HCEC 1CT (cell line): ENCODE measurements around the gene COG3.
A peak's percentile ranks its signal among the peaks of the same experiment; 100 is the strongest.

ENCODE experiments used
- DNase-seq: peaks from one replicate; pipeline ENCODE4 v3.0.0-alpha.2; 2017

The COG3 gene

DNA sequence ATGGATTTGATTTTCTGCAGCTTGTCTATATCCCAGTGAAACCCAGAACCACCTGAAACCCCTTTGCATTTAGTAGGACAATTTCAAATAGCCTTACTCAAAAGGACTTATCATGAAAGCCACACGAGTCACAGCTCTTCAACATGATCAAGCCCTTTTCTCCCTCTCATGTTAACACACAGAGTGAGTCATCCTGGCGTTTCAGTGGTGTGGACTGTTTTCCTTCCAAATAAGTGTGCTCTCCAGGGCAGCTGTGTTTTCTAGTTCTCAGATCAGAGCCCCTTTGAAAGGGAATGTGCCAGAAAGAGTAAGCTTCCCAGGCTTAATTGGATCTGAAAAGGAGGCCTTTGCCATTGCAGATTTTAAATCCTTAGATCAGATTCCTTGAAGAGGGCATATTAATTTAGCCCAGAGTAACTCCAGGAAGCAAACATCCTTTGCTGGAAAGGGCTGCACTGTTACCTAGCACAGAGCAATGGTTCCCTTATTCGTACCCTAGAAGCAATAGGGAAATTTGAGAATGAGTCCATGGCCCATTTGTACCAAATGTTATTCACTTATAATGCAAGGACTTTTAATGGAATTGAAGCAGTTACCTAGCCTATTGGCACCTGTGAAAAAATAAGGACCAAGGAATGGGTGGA is 99.5 kb downstream of the COG3 start:
- peak; percentile 41 for DNase-seq

DNA sequence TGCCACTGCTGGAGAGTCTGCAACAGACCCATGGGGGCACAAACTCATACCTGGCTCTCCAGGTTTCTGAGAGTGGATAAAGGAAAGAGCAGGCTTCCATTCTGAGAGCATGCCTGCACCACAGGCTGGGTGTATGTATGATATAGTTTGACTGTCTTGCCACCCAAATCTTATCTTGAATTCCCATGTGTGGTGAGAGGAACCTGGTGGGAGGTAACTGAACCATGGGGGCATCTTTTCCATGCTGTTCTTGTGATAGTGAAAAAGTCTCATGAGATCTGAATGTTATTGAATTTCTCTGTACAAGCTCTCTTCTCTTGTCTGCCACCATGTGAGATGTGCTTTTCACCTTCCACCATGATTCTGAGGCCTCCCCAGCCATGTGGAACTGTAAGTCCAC is 100.6 kb downstream of the COG3 start:
- DNase-seq = no peak

DNA sequence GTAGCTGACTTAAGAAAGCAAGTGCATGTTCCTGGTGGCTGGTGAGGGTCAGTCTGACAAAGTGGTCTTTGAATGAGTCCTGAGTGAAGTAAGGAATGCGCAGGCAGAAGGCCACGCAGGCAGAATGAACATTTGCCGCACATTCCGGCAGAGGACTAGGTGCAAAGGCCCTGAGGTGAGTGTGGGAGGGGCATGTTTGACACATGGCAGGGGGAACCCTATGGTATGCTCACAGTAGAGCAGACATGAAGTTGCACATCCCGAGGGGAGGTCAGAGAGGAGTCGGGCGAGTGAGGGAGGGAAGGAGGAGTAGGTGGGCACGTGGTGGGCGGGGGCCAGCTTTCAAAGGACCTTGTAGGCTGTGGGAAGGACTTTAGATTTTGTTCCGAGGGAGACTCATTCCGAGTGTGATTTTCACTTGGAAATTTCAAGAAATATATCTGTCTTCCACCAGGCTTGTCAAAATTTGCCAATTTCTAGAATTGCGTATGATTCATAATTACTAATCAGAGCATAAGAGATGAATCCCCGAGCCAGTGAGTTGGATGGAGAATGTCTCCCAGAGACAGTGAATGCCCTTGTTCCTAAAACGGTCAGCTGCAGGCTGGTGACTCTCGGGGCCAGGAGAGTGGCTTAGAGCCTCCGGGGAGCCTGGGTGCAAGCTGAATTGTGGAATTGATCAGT is 110.5 kb downstream of the COG3 start:
- DNase-seq = peak; percentile 22

DNA sequence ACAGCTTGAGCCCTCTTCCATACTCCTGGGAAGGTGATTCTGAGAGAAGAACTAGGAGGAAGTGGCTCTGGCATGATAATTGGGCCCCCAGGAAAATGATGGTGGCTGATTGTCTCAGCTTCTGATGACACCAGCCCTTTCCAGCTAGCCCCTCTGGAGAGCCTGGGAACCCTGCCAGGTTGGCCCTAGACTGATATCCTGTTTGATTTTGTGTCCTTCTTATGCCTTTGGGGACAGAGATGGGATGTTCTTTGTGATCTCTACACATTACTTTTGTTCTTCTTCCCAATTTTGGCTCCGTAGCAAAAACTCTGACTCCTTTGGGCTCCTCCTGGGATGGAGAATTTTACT is 111.1 kb downstream of the COG3 start:
- DNase-seq = no peak

DNA sequence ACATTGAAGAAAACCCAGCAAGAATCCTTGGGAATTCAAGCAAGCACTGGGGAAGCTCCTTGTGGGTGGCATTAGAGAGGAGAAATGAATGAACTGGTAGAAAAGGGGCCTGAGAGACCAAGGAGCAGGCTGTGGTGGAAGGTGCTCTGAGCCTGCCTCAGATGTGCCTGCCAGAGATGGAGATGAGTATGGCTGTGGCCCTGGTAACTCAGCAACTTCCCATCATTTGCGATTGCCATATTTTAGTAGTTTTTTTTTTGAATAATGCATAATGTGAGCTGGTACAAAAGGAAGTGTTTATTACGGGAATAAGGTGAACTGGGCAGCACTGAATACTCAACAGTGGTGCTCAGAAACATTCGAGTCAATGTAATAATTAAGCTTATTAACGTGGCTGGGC is 111.7 kb downstream of the COG3 start:
- no peak for DNase-seq

DNA sequence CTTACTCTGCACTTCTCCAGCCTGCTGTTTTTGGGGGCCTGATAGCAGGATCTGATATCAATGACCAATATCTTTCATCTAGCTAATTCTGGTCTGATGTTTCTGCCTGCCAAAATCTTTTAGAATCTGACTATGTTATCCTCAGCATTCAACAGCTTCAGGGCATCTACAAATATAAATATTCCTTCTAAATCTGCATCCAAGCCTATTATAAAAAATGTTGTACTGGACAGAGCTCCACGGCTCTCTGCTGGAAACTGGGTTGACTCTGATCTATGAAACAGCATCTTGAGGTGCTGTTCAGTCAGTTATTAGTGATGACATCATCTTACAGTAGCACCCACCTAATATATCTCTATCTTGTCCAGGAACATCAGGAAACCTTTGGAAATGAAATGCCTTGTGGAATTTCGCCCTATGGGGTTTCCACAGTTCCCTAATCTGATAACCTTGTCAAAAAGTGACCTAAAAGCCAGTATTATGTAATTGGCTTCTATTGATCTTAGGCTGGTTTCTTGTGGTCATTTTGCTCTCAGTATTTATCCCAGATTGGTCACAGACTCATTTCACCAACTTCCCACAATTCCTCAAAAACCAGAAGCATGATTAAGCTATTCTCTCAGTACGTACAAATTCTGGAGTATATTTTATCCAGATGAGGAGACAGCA is 117.8 kb downstream of the COG3 start:
- DNase-seq = no peak

DNA sequence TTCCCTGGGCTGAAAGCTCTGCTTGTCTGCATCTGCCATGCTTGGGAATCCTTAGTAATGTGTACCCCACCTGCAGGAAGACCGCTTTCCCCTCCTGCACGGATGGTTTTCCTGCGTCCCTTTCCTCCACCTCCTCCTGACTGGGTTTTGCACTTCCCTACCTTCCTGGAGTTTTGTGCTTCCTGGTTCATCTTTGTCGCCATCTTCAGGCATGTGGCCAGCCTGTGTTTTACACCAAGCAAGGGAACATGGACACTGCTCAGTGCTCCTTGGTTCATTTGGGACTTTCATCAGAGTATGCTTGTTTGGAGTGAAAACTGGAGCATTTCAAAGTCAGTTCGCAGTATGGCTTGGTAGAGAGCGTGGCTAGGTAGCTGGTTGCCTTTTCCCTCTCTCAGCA is 120.1 kb downstream of the COG3 start:
- DNase-seq = no peak
